Measurements from ENCODE around the gene NDUFAF8.

NDUFAF8 gene

DNA sequence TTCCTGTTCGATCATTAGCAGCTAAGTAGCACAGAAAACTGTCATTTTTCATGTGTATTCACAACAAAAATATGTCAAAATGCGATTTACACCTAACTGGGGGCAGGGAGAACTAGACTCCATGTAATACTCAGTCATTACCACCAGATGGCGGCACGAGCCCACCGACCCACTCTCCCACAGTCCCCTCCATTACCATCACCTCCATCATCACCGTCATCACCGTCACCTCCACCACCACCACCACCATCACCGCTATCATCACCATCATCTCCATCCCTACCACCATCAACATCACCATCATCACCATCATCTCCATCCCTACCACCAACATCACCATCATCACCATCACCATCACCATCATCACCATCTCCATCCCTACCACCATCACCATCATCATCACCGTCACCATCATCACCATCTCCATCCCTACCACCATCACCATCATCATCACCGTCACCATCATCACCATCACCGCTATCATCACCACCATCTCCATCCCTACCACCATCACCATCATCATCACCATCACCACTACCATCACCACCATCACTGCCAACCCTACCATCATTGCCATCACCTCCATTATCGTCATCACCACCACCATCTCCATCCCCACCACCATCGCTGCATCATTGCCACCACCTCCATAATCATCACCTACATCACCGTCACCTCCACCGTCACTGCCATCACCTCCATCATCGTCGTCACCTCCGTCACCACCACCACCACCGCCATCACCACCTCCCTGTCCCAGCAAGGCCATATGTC is 14.4 kb downstream of the NDUFAF8 start:
- DNase-seq (ENCODE audit: low read depth): peak; percentile 43

DNA sequence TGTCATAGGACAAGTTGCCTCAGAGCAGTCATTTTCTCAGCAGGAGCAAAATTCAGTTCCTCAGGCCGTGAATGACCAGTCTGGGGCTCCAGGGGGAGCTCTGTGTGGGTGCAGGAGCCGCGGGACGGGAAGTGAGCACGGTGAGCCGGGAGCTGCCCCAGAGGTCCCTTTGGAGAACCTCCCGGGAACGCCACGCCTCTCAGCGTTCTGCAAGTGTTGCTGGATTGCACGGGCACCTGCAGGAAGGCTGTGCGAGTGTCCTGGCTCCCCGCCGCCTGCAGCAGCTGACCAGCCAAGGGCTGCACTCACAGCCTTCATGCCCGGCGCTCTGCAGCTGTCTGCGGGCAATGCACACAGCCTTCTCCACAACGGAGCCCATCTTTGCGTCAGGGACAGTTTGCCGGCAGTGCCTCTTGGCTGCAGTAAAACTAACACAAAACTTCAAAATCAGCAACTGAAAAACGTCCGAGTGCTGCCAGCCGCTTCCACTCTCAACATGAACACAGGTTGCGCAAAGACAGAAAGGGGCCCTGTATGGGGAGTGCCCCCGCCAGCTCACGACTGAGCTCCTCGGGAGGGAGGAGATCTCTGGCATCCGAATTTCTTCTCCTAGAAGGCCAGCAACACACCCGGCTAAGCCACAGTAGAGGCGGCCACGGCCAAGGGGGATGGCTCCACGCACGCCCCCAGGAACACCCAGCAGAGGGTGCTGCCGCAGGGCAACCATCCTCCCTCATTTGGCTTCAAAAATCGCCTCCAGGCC is 16.0 kb downstream of the NDUFAF8 start:
- DNase-seq (ENCODE audit: low read depth): no peak

DNA sequence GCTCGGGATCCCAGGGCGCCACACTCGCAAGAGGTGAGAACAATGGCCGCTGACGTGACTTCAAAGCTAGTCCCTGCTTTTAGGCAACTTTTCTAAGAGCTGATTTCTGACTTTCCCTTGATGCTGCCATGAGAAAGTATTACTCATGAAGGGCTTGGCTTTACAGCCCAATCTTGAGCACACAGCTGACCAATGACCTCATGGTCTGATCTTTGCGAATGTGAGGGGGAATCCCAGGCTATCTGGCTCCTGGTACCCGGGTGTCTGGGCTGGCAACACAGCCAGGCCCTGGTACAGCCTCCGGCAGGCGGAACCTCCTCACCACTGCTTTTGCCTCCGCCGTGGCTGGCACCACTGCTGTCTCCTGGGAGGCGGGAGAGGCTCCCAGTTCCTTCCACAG is 17.5 kb downstream of the NDUFAF8 start:
- DNase-seq (ENCODE audit: low read depth): no peak

DNA sequence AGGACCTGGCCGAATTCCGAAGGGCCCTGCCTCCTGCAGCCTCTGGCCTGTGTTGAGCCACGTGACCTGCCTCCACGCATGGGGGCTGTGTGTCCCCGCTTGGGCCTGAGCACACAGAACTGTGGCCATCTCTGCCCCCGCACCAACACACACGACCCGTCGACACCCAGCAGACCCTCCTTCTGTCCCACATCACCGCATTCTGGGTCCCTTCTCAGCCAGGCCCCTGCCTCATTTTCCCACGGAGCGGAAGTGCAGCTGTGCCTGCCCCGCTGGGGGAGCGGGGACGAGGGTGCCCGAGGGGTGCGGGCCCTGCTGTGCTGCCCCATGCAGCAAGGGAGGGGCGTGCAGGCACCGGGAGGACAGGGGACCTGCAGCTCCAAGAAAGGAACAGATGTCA is 18.4 kb downstream of the NDUFAF8 start:
- DNase-seq (ENCODE audit: low read depth): no peak

DNA sequence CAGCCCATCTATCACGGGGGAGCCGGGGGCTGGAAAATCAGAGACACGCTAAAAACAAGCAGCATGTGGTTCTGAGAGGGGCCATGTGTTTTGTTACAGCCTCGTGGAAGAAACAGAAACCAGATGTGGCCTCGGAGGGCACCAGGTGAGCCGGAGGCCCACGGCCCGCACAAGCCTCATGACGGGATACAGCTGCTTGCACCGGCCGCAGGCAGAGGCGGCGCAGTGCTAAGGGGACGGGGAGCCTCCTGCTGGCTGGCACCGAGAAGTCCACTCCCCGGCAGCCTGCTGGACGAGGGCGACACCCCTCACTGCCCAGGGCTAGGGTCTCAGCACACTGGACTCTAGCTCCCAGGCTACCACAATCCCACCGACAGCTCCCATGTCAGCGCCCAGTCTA is 19.2 kb downstream of the NDUFAF8 start:
- DNase-seq (ENCODE audit: low read depth): no peak

DNA sequence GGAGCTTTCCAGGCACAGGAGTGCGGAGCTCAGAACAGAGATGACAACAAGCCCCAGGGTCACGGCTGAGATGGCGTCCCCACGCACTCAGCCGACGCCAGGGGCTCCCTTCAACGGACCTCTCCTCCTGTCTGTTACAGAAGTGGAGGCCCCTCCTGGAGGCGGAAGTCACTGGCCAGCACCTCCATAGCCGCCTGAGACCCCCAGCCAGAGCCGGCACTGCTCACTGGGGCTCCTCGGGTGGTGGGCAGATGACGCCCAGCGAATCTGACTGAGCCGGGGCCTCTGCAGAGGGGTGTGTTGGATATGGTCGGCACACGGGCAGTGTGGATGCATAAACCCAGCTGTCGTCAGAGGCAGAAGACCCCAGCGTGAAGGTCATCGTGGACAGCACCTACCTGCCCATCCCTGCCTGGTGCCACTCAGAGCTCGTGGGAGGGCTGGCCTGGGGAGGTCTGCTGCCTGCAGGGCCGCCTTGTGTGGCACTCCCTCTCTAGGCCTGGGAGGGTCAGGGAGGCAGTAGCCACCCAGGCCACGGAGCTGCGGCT is 20.0 kb downstream of the NDUFAF8 start:
- DNase-seq (ENCODE audit: low read depth): no peak

DNA sequence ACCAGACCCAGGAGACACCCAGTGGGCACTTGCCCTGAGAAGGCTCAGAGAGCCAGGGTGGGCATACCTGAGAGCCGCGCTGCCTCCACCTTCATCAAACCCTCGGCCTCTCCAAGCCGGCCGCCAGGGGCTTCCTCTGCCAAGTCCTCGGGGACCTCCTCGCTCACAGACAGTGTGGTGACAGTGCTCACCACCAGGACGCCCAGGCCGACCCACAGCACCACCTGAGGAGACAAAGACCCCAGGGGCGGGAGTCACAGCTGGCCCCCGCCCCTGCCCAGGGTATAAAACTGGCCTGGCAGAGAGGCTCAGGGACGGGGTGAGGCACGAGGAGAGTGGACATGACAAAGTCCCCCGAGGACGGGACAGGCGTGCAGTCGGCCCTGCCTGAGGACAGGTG is 21.1 kb downstream of the NDUFAF8 start:
- no peak for DNase-seq (ENCODE audit: low read depth)

DNA sequence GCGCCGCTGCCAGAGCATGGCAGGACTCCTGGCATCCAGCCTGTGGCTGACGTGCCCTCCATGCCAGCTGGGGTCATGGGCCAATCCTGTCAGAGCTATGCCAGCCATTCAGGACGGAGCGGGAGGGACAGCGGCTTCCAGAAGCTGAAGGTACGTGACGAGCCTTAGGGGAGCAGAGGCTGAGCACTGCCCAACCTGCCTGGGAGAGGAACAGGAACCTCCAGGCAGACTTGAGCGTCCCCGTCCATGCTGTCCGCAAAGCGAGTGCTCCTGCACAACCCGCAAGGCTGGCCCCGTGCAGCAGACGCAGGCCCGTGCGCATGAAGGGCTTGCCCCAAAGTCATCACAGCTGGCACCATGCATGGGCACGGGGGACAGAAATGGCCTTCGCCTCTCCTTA is 21.5 kb downstream of the NDUFAF8 start:
- DNase-seq (ENCODE audit: low read depth): no peak

DNA sequence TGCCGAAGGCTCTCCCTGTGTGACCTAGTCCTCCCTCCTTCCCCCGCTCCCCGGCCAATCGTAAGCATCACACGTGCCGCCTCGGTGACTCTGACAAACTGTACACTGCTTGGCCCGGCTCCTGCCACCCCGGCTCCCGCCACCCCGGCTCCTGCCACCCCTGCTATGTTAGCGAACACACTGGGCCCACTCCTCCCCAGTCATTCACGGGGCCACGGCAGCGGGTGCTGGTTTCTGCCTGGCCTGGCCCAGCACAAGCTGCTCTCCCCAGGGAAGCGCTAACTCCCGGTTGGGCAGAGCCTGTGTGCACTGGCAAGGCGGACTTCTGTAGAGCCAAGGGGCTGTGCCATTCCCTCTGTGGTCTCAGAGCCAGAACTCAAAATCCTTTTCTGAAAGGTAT is 22.0 kb downstream of the NDUFAF8 start:
- DNase-seq (ENCODE audit: low read depth): no peak

DNA sequence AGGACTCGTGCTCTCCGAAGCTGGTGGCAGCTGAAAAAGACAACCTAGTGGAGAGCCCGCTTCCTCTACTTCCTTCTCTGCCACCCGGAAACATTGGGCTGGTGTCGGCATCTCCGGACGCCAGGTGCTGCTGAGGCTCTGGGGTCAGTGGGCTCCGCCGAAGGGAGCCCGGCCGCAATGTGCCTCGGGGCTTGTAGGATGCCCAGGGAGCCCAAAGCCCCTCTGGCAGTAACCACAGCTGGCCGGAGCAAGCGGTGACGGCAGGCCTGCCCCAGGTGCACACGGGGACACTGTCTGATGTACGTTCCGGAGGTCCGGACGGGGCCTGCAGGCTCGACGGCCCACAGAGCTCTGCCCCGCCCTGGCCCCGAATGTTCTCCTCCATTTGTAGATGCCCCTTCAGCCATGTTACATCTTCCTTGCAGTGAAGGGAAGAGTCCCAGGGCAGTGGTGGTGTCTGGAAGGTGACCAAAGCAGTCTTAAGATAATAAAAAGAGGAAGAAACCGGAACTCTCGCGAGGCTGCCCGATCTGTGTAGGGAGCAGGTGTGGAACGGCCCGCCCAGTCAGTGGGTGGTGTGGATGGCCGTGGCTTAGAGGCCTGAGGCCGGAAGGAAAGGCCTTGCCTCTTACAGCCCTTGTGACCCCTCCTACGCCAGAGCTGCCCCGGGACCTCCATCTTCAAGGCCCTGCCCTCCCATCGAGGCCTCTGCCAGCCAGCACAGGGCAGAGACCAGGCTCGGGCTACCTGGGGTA is 22.6 kb downstream of the NDUFAF8 start:
- DNase-seq (ENCODE audit: low read depth): no peak

DNA sequence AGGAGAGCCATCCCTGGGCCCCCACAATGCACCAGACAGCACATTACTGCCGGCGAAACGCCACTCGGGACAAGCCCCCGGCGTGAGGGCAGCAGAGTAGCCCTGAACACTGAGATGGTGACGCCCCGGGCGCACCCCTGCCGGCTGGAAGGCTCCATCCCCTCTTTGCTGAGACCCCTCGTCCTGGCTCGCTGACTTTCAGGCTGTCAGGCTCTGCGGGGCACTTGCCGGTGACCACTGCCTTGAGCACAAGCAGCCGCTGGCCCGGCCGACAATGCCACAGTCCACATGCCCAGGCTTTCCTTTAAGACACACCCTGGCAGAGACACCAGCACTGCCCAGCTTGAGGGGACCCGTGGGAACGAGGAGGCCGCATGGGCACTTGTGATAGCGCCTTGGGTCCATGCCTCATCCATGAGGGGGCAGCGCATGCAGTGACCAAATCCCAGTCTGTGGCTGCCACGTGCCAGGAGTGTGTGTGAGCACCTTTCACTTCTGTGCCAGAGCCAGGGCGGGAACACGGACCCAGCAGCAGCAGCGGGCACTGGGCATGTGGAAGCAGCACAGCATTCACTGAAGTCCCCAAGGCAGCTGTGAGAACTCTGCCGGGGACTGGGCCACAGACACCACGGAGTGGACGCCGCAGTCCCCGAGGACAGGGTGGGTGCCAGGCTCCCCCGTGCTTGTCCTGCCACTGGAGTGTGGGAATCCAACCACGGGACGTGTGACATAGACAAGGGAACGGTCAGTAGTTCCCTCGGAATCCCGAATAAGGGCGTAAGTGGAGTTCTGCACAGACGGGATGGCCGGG is 24.5 kb downstream of the NDUFAF8 start:
- DNase-seq (ENCODE audit: low read depth): no peak

DNA sequence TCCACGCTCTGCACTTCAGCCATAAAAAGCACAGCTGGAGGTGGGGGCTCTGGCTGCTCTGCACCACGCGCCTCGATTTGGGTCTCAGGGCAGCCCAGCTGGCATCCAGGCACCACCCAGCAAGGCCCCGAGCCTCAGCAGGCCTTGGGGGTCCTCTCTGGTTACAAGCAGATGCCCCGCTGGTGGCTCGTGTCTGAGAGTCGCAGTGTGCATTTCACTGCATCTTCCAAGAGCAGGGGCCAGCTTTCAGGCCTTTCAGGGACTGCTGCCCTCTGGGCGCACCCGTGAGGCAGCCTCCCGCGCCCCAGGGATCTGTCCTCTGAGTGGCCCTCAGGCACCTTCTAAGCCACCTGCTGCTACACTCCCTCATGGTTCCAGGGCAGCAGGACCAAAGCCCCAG is 25.5 kb downstream of the NDUFAF8 start:
- no peak for DNase-seq (ENCODE audit: low read depth)

DNA sequence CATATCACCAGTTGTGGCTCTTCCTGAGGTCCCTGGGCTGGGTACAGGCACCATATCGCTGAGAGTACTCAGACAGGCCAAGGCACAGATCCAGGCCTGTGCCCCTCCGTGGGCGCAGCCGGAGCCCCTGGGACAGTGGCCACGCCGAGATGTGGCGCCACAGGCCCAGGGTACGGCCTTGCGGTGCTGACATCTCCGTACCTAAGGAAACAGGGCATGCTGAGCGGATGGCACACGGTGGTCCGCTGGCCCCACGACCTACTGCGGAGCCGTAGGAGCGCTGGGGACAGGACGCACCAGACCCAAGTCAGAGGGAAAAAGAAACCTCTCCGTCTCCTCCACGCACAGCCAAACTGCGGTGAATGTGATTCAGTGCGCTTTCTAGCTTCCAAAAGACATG is 26.5 kb downstream of the NDUFAF8 start:
- no peak for DNase-seq (ENCODE audit: low read depth)

DNA sequence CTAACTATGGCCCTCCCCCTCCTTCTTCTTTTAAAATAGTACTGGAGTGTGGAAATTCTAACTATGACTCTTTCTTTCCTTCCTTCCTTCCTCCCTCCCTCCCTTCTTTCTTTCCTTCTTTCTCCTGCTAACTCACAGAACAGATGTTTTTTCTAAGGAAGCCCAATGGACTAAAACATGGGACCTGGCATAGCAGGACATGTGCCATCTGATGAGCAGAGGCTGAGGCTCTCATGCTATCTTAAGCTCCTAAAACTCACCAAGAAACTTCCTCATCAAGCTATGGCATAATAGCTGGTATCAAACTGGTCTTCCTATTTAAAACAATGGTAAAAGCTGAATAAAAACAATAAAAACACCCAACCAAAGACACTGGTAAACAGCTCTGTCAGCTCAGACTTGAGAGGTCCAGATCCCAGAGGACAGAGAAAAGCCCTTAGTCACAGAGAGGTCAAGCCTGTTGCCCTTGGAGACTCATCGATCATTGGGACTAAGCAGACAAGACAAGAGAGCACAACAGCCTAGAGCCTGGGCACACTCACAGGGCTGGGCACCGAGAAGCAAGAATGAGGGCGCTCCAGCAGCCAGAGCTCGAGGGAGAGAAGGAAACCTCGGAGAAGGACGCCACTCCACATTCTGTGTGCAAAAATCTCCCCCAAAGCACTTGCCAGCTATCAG is 28.4 kb downstream of the NDUFAF8 start:
- DNase-seq (ENCODE audit: low read depth): no peak

DNA sequence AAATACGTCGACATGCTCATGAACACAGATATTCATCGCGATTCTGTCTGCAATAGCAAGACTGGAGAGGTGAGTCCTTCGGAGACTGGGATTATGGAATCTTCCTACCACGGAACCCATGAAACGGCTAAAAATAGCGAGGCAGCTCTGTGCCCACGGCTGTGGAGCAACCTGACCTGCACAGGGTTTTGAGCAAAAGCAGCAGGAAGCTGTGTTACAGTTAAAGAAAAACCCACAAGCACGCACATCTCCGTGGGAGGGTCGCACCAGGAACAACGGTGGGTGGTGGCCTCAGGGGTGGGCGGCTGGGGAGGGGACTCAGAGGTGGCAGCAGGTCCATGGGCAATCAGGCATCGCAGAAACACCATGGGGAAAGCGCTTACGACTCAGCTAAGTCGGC is 31.2 kb downstream of the NDUFAF8 start:
- no peak for DNase-seq (ENCODE audit: low read depth)

DNA sequence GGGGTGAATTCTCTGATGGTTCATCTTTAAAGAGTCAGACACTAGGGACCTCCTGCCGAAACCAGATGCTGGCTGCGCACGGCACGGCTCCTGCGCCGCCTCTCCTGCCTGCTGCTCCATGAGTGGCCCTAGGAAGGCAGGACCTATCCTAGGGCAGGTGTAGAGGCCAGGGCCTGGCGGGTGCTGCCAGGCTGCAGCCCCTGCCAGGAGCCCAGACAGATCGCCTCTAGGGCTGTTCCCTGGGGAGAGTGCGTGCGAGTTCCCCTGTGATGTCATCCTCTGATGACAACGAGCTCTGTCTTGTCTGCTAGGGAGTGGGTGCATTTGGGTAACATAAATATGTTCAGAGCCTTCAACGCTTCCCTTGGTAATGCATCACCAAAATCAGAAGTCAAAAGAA is 32.1 kb downstream of the NDUFAF8 start:
- no peak for DNase-seq (ENCODE audit: low read depth)

DNA sequence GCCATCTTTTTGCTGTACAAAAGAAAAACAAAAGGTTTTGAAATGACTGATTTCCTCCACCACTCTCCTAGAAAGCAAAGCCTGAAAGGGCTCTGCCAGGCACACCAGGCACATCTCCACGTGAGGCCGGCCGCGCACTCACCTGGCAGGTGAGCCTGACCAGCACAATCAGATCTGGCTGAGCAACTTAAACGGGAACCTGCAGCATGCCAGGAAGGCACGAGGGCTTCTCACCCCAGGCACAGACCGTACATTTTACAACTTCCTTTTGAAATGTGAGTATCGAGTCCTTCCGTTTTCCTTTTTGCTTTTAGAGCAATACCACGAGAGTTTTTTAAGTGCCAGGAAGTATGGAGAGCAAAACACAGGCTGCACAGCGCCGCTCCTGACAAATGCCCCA is 33.5 kb downstream of the NDUFAF8 start:
- DNase-seq (ENCODE audit: low read depth): no peak

DNA sequence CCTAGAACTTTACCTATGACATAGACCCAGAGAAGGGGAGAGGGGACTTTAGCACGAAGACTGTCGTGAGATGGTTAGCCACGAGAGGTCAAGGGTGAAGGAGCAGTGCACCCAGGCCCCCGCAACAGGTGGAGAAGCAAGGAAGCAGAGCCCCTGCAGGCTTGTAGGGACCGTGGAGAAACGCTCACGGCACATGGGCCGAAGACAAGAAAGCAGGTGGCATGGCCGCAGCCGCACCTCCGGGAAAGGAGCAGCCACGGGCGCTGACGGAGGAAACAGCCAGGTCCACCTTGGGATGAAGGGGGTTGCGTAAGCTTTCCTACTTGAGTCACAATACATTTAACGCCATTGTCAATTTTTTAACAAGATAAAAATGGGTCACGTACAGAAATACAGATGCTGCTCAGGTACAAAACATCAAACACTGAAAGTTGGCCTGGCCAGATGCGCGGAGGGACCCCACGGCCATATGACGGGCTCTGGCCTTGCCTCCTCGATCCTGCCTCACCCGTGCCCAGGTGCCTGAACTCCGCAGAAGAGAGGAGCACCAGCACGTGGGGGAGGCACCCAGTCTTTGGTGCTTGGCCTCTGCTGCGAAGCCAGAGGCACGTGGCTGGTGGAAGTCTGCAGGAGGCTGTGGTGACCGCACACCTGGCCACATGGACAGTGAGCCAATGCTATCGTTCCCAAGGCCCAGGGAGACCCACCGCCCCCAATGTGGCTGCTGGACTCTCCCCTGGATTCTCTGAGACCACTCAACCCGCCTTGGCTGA is 34.8 kb downstream of the NDUFAF8 start:
- no peak for DNase-seq (ENCODE audit: low read depth)

DNA sequence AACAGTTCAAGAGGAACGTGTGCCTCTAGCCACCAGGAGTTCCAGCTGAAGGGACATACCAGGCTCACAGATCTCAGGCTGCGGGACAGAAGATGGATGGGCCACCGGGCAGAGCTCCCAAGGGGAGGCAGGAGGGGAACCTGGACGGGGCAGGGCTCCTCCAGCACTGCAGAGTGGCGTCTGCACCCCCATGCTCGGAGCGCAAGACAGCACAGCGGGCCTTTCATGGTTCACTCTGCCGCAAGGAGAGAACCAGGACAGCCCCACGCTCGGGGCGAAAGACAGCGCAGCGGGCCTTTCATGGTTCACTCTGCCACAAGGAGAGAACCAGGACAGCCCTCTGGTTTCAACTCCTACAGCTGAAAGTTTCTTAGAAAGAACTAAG is 35.3 kb downstream of the NDUFAF8 start:
- no peak for DNase-seq (ENCODE audit: low read depth)

DNA sequence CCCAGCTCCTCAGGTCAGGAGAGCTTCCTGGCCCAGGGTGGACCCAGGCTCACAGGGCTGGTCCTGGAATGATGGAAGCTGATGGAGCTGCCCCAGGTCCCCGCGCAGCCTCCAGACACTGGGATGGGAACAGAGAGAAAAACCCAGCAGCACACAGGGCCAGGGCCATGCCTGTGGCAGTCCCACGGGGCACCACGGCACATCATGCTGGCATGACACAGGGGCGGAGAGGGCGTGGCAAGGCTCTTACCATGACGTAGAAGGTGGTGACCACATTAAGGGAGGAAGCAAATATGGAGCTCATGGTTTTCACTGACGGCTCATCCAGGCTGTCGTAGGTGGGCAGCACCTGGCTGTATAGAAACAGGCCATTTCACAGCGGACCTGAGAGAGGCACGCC is 37.7 kb downstream of the NDUFAF8 start:
- no peak for DNase-seq (ENCODE audit: low read depth)

DNA sequence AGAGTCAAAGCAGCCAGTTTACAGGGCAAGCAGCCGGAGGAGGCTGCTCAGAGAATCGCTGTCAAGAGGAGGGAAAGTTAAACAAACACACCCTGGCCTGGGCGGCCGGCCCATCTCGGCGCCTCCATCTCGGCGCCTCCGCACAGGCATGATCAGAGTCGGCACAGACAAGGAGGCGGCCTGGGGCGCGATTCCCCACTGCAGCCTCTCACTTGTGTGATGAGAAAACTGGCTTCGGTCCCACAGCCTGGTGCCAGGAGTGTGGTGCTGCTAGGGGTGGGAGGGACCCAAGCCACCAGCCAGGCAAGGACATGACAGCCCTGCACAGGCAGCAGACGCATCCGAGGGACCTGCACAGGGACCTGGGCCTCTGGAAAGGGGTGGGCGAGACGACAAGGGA is 38.3 kb downstream of the NDUFAF8 start:
- DNase-seq (ENCODE audit: low read depth): no peak

Measured in stimulated activated CD8-positive, alpha-beta memory T cell treated with anti-CD3 and anti-CD28 coated beads, Interleukin-12 subunit alpha, Interleukin-12 subunit beta, amount 100 ng/mL, for 1 hour (primary cell).